Tibial nerve (tissue), 4 donors: ENCODE measurements around the gene SEPTIN8. TPM values are rescaled to one million over a fixed set of nuclear protein-coding genes. Genes with fewer than 3 reads are reported as not detected.

Experiments used
- DNase-seq, 2 donors: peaks; one replicate each; pipeline ENCODE4 v3.0.0-alpha.2; 2019; ENCODE audit warnings: low spot score in 2 of 2
- H3K27ac ChIP-seq, 4 donors: fragments of 200-600 bp; sonication (generic) in 3 of 4; one replicate each; pipeline ENCODE4 v1.5.1; 2017 to 2019; ENCODE audit warnings: mild to moderate bottlenecking in 1 of 4
- H3K27me3 ChIP-seq, 2 donors: fragments of 200-600 bp; sonication (generic) in 1 of 2; one replicate each; pipeline versions ENCODE4 v1.5.1 to v1.6.0; 2017 to 2019
- H3K36me3 ChIP-seq, 3 donors: fragments of 200-600 bp; sonication (generic); one replicate each; pipeline ENCODE4 v1.5.1; 2018 to 2019
- H3K4me1 ChIP-seq, 4 donors: fragments of 200-600 bp; sonication (generic) in 3 of 4; one replicate each; pipeline ENCODE4 v1.5.1; 2017 to 2019
- H3K4me3 ChIP-seq, 4 donors: fragments of 200-600 bp; sonication (generic) in 3 of 4; one replicate each; pipeline ENCODE4 v1.5.1; 2017 to 2019; ENCODE audit warnings: mild to moderate bottlenecking in 1 of 4, moderate library complexity in 1 of 4
- H3K9me3 ChIP-seq, 4 donors: fragments of 200-600 bp; sonication (generic) in 3 of 4; one replicate each; pipeline ENCODE4 v1.5.1; 2017 to 2019
- EP300 ChIP-seq, 2 donors: sonication (generic); formaldehyde crosslinking; IDR thresholded peaks; one replicate each; pipeline ENCODE4 v1.6.1; 2017; ENCODE audit warnings: antibody characterized with exemption in 2 of 2, mild to moderate bottlenecking in 1 of 2
- POLR2A ChIP-seq, 2 donors: fragments of 450-650 bp; IDR thresholded peaks; one replicate each; pipeline ENCODE4 v1.6.1; 2017; ENCODE audit warnings: antibody characterized with exemption in 2 of 2, mild to moderate bottlenecking in 2 of 2, moderate library complexity in 2 of 2
- WGBS, 2 donors: methylation state at CpG; one replicate each; pipeline ENCODE4 v1.1.5; 2018; 5-methylcytosine and 5-hydroxymethylcytosine counted together
- total RNA-seq, 4 donors: library from RNA; depleted of rRNA; stranded (reverse); fragments of >200 nt; gene quantifications; one replicate each; pipeline ENCODE4 v1.1.0, GENCODE V29; 2016
- TF ChIP-seq, protein P1 (sequence below), 5 experiments: fragments of 200-600 bp in 3 of 5; fragments of 450-650 bp in 2 of 5; sonication (generic) in 3 of 5; IDR thresholded peaks; one replicate each; pipeline ENCODE4 v1.5.1; 2016 to 2019; ENCODE audit warnings: antibody characterized with exemption in 5 of 5, mild to moderate bottlenecking in 3 of 5, moderate library complexity in 2 of 5

The SEPTIN8 gene
- total RNA-seq, 4 donors from 2014 or later = 38.5 to 48.3 (median 44.2) TPM

DNA sequence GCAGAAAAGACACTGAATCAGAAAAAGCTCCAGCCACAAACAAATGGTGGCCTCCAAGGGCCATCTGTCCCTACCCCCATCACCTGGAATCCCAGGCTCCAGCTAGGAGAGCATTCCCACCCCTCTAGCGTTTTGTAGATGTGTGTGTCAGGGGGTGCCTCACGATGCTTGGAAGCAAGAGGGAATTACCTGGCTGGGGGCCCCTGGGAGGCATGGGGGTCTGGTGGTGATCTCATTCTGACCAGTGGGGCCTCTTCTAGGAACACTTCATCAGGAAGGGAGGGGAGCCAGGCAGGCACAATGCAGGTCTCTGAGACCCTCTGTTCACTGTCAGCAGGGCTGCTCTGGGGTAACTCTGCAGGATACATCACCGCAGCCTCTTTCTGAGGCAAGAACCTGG, 47.4 kb upstream of the SEPTIN8 start:
- peak overlapping the region in 2 of 4 donors; percentile 38 to 90 for H3K27ac ChIP-seq
- WGBS, 2 donors = 90 to 98% methylated on average over 1 to 3 of the region's 3 CpGs
- TF ChIP-seq, protein P1, sequence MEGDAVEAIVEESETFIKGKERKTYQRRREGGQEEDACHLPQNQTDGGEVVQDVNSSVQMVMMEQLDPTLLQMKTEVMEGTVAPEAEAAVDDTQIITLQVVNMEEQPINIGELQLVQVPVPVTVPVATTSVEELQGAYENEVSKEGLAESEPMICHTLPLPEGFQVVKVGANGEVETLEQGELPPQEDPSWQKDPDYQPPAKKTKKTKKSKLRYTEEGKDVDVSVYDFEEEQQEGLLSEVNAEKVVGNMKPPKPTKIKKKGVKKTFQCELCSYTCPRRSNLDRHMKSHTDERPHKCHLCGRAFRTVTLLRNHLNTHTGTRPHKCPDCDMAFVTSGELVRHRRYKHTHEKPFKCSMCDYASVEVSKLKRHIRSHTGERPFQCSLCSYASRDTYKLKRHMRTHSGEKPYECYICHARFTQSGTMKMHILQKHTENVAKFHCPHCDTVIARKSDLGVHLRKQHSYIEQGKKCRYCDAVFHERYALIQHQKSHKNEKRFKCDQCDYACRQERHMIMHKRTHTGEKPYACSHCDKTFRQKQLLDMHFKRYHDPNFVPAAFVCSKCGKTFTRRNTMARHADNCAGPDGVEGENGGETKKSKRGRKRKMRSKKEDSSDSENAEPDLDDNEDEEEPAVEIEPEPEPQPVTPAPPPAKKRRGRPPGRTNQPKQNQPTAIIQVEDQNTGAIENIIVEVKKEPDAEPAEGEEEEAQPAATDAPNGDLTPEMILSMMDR (IDR thresholded peaks at IDR 0.05) = no peak
- TF ChIP-seq POLR2A (IDR thresholded peaks at IDR 0.05) (no peak), EP300 (IDR thresholded peaks at IDR 0.05) (no peak)
- DNase-seq = no peak
- peaks cover 0 to 14% (median 0%) of the 10 kb centered on the region in 3 donors for H3K36me3 ChIP-seq
- peaks cover 0 to 66% of the 10 kb centered on the region in 2 donors for H3K27me3 ChIP-seq
- no peak overlapping the region for H3K4me3 ChIP-seq
- peaks cover 0 to 70% (median 27%) of the 10 kb centered on the region in 4 donors for H3K4me1 ChIP-seq
- H3K9me3 ChIP-seq = no peaks in the 10 kb centered on the region

DNA sequence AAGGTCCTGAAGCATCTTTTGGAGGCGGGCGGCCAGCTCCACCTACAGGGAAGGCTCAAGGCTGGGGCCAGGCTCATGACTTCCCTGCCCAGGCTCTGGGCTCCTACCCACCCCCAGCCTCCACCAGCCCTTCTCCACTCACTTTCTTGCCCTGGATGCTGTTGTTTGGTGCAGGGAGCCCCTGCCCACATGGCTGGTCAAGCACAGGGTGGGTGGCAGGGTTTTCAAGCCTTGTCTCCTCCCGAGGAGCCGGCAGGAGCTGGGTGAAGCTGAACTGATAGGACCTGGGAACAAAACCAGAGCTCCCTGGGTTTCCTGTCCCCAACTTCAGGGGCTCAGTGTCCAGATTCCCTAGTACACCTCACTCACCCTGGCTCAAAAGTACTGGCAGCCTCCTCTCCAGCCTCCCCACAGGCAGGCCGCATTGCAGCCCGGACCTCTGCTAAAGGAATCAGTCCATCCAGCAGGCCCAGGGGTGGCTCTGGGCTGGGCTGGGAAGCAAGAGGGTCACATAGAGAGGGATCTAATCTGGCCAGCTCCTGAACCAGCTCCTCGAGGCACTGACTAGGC, 46.5 kb upstream of the SEPTIN8 start:
- H3K36me3 ChIP-seq = peaks cover 0 to 14% (median 0%) of the 10 kb centered on the region in 3 donors
- H3K27me3 ChIP-seq = peaks cover 0 to 68% of the 10 kb centered on the region in 2 donors
- peak overlapping the region in 3 of 4 donors; percentile 0 to 90 (median 38) for H3K27ac ChIP-seq
- H3K9me3 ChIP-seq = no peaks in the 10 kb centered on the region
- DNase-seq = no peak
- H3K4me1 ChIP-seq = peaks cover 0 to 69% (median 25%) of the 10 kb centered on the region in 4 donors
- no peak for TF ChIP-seq EP300 (IDR thresholded peaks at IDR 0.05)
- H3K4me3 ChIP-seq = peak overlapping the region in 1 of 4 donors; percentile 34
- 80 to 100% methylated on average over 1 to 7 of the region's 7 CpGs for WGBS, 2 donors

DNA sequence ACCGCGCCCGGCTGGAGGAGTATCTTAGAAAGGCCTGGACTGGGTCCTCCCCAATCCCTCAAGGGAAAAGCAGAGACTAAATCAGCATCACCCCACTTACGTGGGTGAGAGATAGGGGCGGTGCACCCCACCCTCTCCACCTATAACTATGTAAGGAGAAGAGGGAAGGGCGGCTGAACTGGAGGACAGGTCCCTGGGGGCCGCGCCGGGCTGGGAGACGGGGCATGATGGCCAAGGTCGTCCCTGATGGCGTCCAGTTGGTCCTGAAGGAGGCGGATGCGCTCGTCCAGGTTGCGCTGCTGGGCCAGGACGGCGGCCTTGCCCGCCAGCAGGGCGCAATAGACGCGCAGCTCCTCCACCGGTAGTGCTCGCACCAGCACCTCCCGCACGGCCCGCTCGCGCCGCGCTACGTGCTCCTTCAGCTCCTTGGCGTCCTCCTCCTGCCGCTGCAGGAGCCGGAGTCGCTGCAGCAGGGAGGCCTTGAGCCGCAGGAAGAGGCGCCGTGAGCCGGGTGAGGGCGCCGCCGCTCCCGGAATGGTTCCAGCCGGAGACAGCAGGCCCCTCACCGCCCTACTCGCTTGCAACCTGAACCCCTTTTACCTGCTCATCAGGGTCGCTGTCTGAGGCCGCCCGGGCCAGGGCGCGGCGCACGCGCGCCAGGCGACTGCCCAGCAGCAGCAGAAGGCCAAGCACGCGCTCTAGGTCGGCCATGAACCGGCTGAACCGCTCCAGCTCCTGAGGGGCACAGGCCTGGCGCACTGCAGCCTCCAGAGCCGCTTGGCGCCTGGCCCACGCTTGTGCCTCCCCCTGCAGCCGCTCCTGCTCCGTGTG, 45.8 kb upstream of the SEPTIN8 start:
- H3K4me3 ChIP-seq = peak overlapping the region in 2 of 4 donors; percentile 9 to 34
- WGBS, 2 donors = 19 to 48% methylated on average over 53 to 64 of the region's 68 CpGs
- H3K27ac ChIP-seq = peak overlapping the region in 3 of 4 donors; percentile 0 to 90 (median 38)
- H3K27me3 ChIP-seq = peaks cover 0 to 65% of the 10 kb centered on the region in 2 donors
- peaks cover 0 to 14% (median 0%) of the 10 kb centered on the region in 3 donors for H3K36me3 ChIP-seq
- TF ChIP-seq EP300 (IDR thresholded peaks at IDR 0.05) = no peak
- TF ChIP-seq, protein P1 (IDR thresholded peaks at IDR 0.05) = no peak
- no peak for TF ChIP-seq POLR2A (IDR thresholded peaks at IDR 0.05)
- no peak for DNase-seq
- peaks cover 0 to 65% (median 25%) of the 10 kb centered on the region in 4 donors for H3K4me1 ChIP-seq
- no peaks in the 10 kb centered on the region for H3K9me3 ChIP-seq

DNA sequence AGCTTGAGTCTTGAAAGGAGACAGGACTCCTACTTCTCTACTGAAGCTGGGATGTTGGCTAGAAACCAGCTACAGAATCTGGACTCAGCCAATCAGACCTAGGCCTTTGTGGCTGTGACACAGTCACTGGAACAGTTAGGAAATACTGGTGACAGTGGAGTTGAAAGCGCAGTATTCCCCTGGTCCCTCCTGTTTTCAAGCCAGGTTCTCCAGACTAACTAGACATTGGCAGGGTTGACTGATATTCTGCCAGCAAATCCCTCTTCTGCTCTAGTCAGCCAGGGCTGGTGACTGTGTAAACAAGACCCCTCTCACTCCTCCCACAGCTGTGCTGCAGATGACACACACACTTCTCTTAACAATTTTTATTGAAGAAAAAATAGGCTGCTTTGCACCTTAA, 44.8 kb upstream of the SEPTIN8 start:
- Histone ChIP-seq H3K27me3 (peaks cover 0 to 56% of the 10 kb centered on the region in 2 donors), H3K27ac (peak overlapping the region in 2 of 4 donors; percentile 47 to 57), H3K4me3 (no peak overlapping the region), H3K4me1 (peaks cover 0 to 61% (median 25%) of the 10 kb centered on the region in 4 donors), H3K36me3 (peaks cover 0 to 14% (median 0%) of the 10 kb centered on the region in 3 donors), H3K9me3 (no peaks in the 10 kb centered on the region)
- no peak for DNase-seq
- TF ChIP-seq, protein P1 (IDR thresholded peaks at IDR 0.05) = no peak
- no peak for TF ChIP-seq EP300 (IDR thresholded peaks at IDR 0.05)
- TF ChIP-seq POLR2A (IDR thresholded peaks at IDR 0.05) = no peak
- WGBS, 2 donors = 73 to 76% methylated on average over 1 of the region's 1 CpG

DNA sequence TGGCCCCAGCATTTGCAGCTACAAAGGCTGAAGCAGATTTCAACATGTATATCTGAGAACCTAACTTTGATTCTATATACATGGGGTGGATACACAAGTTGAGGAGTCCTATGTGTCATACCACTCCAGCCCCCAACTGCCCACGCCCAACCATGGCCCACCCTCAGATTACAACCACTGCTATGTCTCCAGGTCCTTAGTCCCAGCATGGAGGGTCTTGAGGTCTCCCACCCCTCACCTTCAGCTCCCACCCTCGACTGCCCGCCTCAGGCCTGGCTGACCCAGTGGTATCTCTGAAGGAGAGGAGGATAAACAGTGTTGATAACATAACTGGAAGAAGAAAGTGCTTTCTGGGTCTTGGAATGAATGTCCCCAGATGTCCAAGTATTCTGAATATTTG, 44.3 kb upstream of the SEPTIN8 start:
- Histone ChIP-seq H3K4me1 (peaks cover 0 to 57% (median 25%) of the 10 kb centered on the region in 4 donors), H3K27ac (peak overlapping the region in 2 of 4 donors; percentile 47 to 57), H3K36me3 (peaks cover 0 to 14% (median 0%) of the 10 kb centered on the region in 3 donors), H3K4me3 (no peak overlapping the region), H3K9me3 (no peaks in the 10 kb centered on the region), H3K27me3 (peaks cover 0 to 51% of the 10 kb centered on the region in 2 donors)
- TF ChIP-seq POLR2A (IDR thresholded peaks at IDR 0.05) (no peak), EP300 (IDR thresholded peaks at IDR 0.05) (no peak)
- TF ChIP-seq, protein P1 (IDR thresholded peaks at IDR 0.05) = no peak
- WGBS, 2 donors = 48 to 75% methylated on average over 3 of the region's 3 CpGs
- DNase-seq = no peak
